HPDE6-E6E7 (cell line): Measurements from ENCODE around the gene PRSS37.

Experiments
- DNase-seq: peaks from one replicate; pipeline ENCODE4 v3.0.0; 2011; ENCODE audit warnings: missing footprints; ENCODE audit errors: extremely low spot score

The PRSS37 gene

GRCh38 chr7:141788296-141788695, 53.0 kb downstream of the PRSS37 start:
- no peak for DNase-seq
